CD4-positive, alpha-beta memory T cell (primary cell): ENCODE measurements around the gene JPH2. TPM values are rescaled to one million over a fixed set of nuclear protein-coding genes. Genes with fewer than 3 reads are reported as not detected.

Experiments used
- CTCF ChIA-PET: fragments of 350-600 bp; sonication (Branson Sonifier 250); formaldehyde crosslinking; loops from one replicate; lab custom pipeline; 2021; ENCODE audit warnings: inconsistent platforms; ENCODE audit not compliant: partially characterized antibody; lab: Charles Lee
- POLR2A ChIA-PET: fragments of 350-600 bp; sonication (Branson Sonifier 250); formaldehyde crosslinking; loops from one replicate; lab custom pipeline; 2021; ENCODE audit not compliant: partially characterized antibody; lab: Charles Lee
- DNase-seq, 5 donors: peaks; one replicate each; pipeline versions ENCODE4 v3.0.0 to v3.0.0-alpha.2; 2020 to 2022; ENCODE audit warnings: mixed read lengths in 1 of 5
- H3K27ac ChIP-seq: one replicate; pipeline ENCODE4 v1.7.0; 2013; ENCODE audit warnings: low read depth, low read length
- H3K27me3 ChIP-seq: 2 replicates; pipeline ENCODE4 v1.7.0; 2013; ENCODE audit warnings: mild to moderate bottlenecking, low read length, moderate library complexity; ENCODE audit not compliant: insufficient read depth
- H3K36me3 ChIP-seq: 2 replicates; pipeline ENCODE4 v1.7.0; 2013; ENCODE audit warnings: mild to moderate bottlenecking, low read length, moderate library complexity; ENCODE audit not compliant: insufficient read depth
- H3K4me1 ChIP-seq: 2 replicates; pipeline ENCODE4 v1.7.0; 2013; ENCODE audit warnings: mild to moderate bottlenecking, low read length, moderate library complexity; ENCODE audit not compliant: insufficient read depth
- H3K4me3 ChIP-seq, 2 donors: one replicate each; pipeline ENCODE4 v1.7.0; 2013; ENCODE audit warnings: low read length in 2 of 2, mild to moderate bottlenecking in 1 of 2
- H3K9me3 ChIP-seq, 2 donors: one replicate each; pipeline ENCODE4 v1.7.0; 2013; ENCODE audit warnings: low read length in 2 of 2, control low read depth in 1 of 2; ENCODE audit not compliant: control insufficient read depth in 1 of 2
- H3K27ac Mint-ChIP-seq, 7 donors: one replicate each; pipeline ENCODE4 v1.8.0; 2020 to 2021; ENCODE audit warnings: mixed read lengths in 7 of 7, mild to moderate bottlenecking in 6 of 7, inconsistent platforms in 3 of 7, moderate library complexity in 3 of 7
- H3K27me3 Mint-ChIP-seq, 2 donors: one replicate each; pipeline ENCODE4 v1.8.0; 2020 to 2021; ENCODE audit warnings: mixed read lengths in 2 of 2
- H3K36me3 Mint-ChIP-seq, 2 donors: one replicate each; pipeline ENCODE4 v1.8.0; 2020 to 2021; ENCODE audit warnings: mixed read lengths in 2 of 2, inconsistent platforms in 1 of 2, mild to moderate bottlenecking in 1 of 2
- H3K4me1 Mint-ChIP-seq, 4 donors: one replicate each; pipeline ENCODE4 v1.8.0; 2020 to 2021; ENCODE audit warnings: mixed read lengths in 4 of 4, mild to moderate bottlenecking in 1 of 4
- H3K4me3 Mint-ChIP-seq, 8 donors: one replicate each; pipeline ENCODE4 v1.8.0; 2020 to 2021; ENCODE audit warnings: mixed read lengths in 8 of 8, mild to moderate bottlenecking in 7 of 8, moderate library complexity in 6 of 8, inconsistent platforms in 3 of 8
- H3K9me3 Mint-ChIP-seq, 8 donors: one replicate each; pipeline ENCODE4 v1.8.0; 2020 to 2021; ENCODE audit warnings: mixed read lengths in 8 of 8, mild to moderate bottlenecking in 5 of 8, inconsistent platforms in 3 of 8, moderate library complexity in 1 of 8
- intact Hi-C: fragments of 100-400 bp; cut with micrococcal nuclease; formaldehyde crosslinking; loops from one replicate; pipeline ENCODE4 v1.15.1; 2023
- polyA plus RNA-seq, 2 donors: library from polyadenylated mRNA; unstranded; fragments of 300-500 nt; fragmentation: Illumina TruSeq; gene quantifications; one replicate each; pipeline ENCODE4 v1.2.3, GENCODE V29; 2021
- total RNA-seq, 2 experiments: library from RNA; stranded (reverse); gene quantifications; one replicate each; pipeline ENCODE4 v1.2.3, GENCODE V29; 2021

Gene JPH2
- total and polyA plus RNA-seq, 4 experiments from 2014 or later: not detected

- H3K9me3 Mint-ChIP-seq: no peaks in the 10 kb centered on the region
- H3K36me3 Mint-ChIP-seq: no peaks in the 10 kb centered on the region
- no peak overlapping the region for H3K4me3 ChIP-seq
- no peak for DNase-seq
- no peaks in the 10 kb centered on the region for H3K27me3 ChIP-seq
- H3K27me3 Mint-ChIP-seq: peaks cover 2 to 3% of the 10 kb centered on the region in 2 donors
- H3K36me3 ChIP-seq: no peaks in the 10 kb centered on the region
- H3K4me3 Mint-ChIP-seq: no peak overlapping the region
- no peak overlapping the region for H3K27ac ChIP-seq
- peak overlapping the region in 3 of 7 donors; percentile 25 to 62 (median 49) for H3K27ac Mint-ChIP-seq
- POLR2A ChIA-PET: no interaction called here
- no peaks in the 10 kb centered on the region for H3K9me3 ChIP-seq
- intact Hi-C loops: no loop called here
- peaks cover 11 to 21% (median 14%) of the 10 kb centered on the region in 4 donors for H3K4me1 Mint-ChIP-seq
- H3K4me1 ChIP-seq: peaks cover 12% of the 10 kb centered on the region
- CTCF ChIA-PET: interaction anchor here (2.1 kb wide), 1 partner anchor 38 kb away, joined by 6 read pairs; no protein-coding TSS in a partner anchor
Measured at GRCh38 chr20:44151621-44152416, 35.2 kb downstream of the JPH2 start.

GRCh38 chr20:44146272-44146671 is 40.7 kb downstream of the JPH2 start:
- CTCF ChIA-PET: no interaction called here
- H3K27ac ChIP-seq: no peak overlapping the region
- no peaks in the 10 kb centered on the region for H3K4me1 ChIP-seq
- Mint-ChIP-seq H3K36me3 (no peaks in the 10 kb centered on the region), H3K27me3 (peaks cover 6 to 17% of the 10 kb centered on the region in 2 donors), H3K4me1 (no peaks in the 10 kb centered on the region), H3K4me3 (no peak overlapping the region), H3K9me3 (no peaks in the 10 kb centered on the region), H3K27ac (no peak overlapping the region)
- intact Hi-C loops: no loop called here
- H3K36me3 ChIP-seq: no peaks in the 10 kb centered on the region
- H3K9me3 ChIP-seq: no peaks in the 10 kb centered on the region
- no peak overlapping the region for H3K4me3 ChIP-seq
- POLR2A ChIA-PET: interaction anchor here (1.1 kb wide), 1 partner anchor 8 kb away, joined by 3 read pairs; no protein-coding TSS in a partner anchor
- no peak for DNase-seq
- H3K27me3 ChIP-seq: no peaks in the 10 kb centered on the region

DNA sequence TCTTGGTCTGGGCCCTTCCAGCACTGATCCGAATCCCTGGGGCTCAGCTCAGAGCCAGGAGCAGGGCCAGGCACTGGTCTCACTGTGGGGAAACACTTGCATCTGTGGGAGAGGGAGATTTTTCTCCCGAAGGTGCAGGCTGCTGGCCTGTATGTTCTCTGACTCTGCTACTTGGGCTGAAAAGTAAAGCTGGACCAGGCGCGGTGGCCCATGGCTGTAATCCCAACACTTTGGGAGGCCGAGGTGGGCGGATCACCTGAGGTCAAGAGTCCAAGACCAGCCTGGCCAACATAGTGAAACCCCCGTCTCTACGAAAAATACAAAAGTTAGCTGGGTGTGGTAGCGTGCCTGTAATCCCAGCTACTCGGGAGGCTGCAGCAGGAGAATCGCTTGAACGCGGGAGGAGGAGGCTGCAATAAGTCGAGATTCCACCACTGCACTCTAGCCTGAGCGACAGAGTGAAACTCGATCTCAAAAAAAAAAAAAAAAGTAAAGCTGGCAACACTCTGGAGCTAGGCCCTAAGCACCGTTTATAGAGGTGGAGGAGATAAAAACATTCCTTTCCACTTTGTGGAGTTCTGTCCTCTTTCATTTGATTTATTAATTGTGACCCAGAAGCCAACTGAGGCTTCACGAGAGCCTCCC is 41.7 kb downstream of the JPH2 start:
- Histone ChIP-seq H3K9me3 (no peaks in the 10 kb centered on the region), H3K4me1 (no peaks in the 10 kb centered on the region), H3K27me3 (no peaks in the 10 kb centered on the region), H3K36me3 (no peaks in the 10 kb centered on the region), H3K4me3 (no peak overlapping the region), H3K27ac (no peak overlapping the region)
- no peaks in the 10 kb centered on the region for H3K4me1 Mint-ChIP-seq
- H3K27me3 Mint-ChIP-seq: peaks cover 7 to 22% of the 10 kb centered on the region in 2 donors
- no peak overlapping the region for H3K27ac Mint-ChIP-seq
- no peaks in the 10 kb centered on the region for H3K36me3 Mint-ChIP-seq
- CTCF ChIA-PET: no interaction called here
- no peak for DNase-seq
- H3K4me3 Mint-ChIP-seq: no peak overlapping the region
- POLR2A ChIA-PET: interaction anchor here (1.1 kb wide), 1 partner anchor 9 kb away, joined by 3 read pairs; no protein-coding TSS in a partner anchor
- peaks cover 0 to 2% (median 0%) of the 10 kb centered on the region in 8 donors for H3K9me3 Mint-ChIP-seq
- intact Hi-C loops: no loop called here

DNA sequence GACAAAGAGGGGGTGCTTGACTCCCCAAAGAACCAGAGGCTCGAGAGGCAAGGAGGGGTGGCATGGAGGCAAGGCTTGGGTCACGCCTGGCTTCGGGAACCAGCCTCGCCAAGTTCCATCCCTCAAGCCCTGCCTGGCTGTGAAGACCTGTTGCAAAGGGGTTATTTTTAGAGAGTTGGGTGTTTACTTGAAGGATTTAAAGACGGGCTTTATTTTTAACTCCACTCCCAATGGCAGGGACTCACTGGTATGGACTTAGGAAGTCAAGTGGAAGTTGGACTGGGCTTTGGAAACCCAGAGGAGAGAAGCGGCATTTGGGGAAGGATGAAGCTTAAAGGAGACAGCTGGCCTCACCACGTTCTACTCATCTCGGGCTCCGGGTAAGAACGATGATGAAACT is 43.1 kb downstream of the JPH2 start:
- ChIA-PET CTCF (no interaction called here), POLR2A (no interaction called here)
- Mint-ChIP-seq H3K4me1 (no peaks in the 10 kb centered on the region), H3K4me3 (no peak overlapping the region), H3K27ac (no peak overlapping the region), H3K9me3 (peaks cover 0 to 2% (median 0%) of the 10 kb centered on the region in 8 donors), H3K36me3 (no peaks in the 10 kb centered on the region), H3K27me3 (peaks cover 10 to 26% of the 10 kb centered on the region in 2 donors)
- Histone ChIP-seq H3K4me3 (no peak overlapping the region), H3K4me1 (no peaks in the 10 kb centered on the region), H3K9me3 (no peaks in the 10 kb centered on the region), H3K27me3 (no peaks in the 10 kb centered on the region), H3K27ac (no peak overlapping the region), H3K36me3 (no peaks in the 10 kb centered on the region)
- intact Hi-C loops: no loop called here
- no peak for DNase-seq

DNA sequence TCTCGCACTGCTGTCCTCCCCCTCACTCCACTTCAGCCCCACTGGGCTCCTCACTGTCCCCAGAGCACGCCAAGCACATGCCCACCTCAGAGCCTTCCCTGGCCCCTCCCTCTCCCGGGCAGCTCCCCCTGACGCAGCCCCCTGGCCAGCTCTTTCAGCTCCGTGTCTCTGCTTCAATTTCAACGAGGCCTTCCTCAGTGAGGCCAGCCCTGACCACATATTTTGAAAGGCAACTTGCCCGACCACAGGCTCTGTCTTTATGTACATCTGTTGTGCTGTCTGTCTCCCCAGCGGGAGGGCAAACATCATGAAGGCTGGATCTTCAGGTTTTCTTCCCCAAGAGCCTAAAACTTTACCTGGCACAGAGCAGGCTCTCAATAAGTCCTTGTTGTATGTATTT is 44.6 kb downstream of the JPH2 start:
- no peak overlapping the region for H3K4me3 Mint-ChIP-seq
- H3K4me1 Mint-ChIP-seq: no peaks in the 10 kb centered on the region
- DNase-seq: no peak
- H3K36me3 ChIP-seq: no peaks in the 10 kb centered on the region
- no peaks in the 10 kb centered on the region for H3K4me1 ChIP-seq
- H3K27me3 Mint-ChIP-seq: peaks cover 10 to 26% of the 10 kb centered on the region in 2 donors
- peaks cover 0 to 2% (median 0%) of the 10 kb centered on the region in 8 donors for H3K9me3 Mint-ChIP-seq
- no peaks in the 10 kb centered on the region for H3K36me3 Mint-ChIP-seq
- H3K27me3 ChIP-seq: no peaks in the 10 kb centered on the region
- CTCF ChIA-PET: no interaction called here
- H3K4me3 ChIP-seq: no peak overlapping the region
- POLR2A ChIA-PET: no interaction called here
- H3K27ac Mint-ChIP-seq: no peak overlapping the region
- H3K9me3 ChIP-seq: no peaks in the 10 kb centered on the region
- no peak overlapping the region for H3K27ac ChIP-seq
- intact Hi-C loops: no loop called here

GRCh38 chr20:44141873-44142272 is 45.1 kb downstream of the JPH2 start:
- Mint-ChIP-seq H3K4me3 (no peak overlapping the region), H3K27me3 (peaks cover 10 to 26% of the 10 kb centered on the region in 2 donors), H3K9me3 (peaks cover 0 to 2% (median 0%) of the 10 kb centered on the region in 8 donors), H3K27ac (no peak overlapping the region), H3K36me3 (no peaks in the 10 kb centered on the region), H3K4me1 (no peaks in the 10 kb centered on the region)
- H3K4me1 ChIP-seq: no peaks in the 10 kb centered on the region
- no peak overlapping the region for H3K27ac ChIP-seq
- no peaks in the 10 kb centered on the region for H3K9me3 ChIP-seq
- intact Hi-C loops: no loop called here
- DNase-seq: no peak
- no peaks in the 10 kb centered on the region for H3K36me3 ChIP-seq
- CTCF ChIA-PET: no interaction called here
- POLR2A ChIA-PET: no interaction called here
- no peak overlapping the region for H3K4me3 ChIP-seq
- H3K27me3 ChIP-seq: no peaks in the 10 kb centered on the region

DNA sequence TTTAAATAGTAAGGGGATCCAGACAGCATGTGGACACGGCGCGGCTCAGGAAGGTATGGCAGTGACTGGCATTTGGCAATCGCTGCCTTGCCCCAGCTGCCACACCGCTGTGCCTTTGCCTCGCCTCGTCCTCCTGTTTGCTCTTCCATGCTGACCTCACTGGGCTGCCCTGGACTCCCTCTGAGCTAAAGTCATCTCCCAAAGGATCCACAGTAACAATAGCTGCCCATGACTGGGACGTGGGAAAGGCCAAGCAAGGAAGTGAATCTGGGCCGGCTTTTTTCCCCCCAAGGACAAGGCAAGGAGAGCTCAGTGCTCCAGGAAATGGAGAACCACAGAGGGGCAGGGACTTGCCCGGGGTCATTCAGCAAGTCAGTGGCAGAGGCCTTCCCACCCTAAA is 48.1 kb downstream of the JPH2 start:
- intact Hi-C loops: no loop called here
- Mint-ChIP-seq H3K4me1 (no peaks in the 10 kb centered on the region), H3K27ac (no peak overlapping the region), H3K36me3 (no peaks in the 10 kb centered on the region), H3K27me3 (peaks cover 13 to 35% of the 10 kb centered on the region in 2 donors), H3K9me3 (peaks cover 0 to 2% (median 0%) of the 10 kb centered on the region in 8 donors), H3K4me3 (no peak overlapping the region)
- ChIA-PET CTCF (no interaction called here), POLR2A (interaction anchor here (0.6 kb wide), 1 partner anchor 44 kb away, joined by 3 read pairs; no protein-coding TSS in a partner anchor)
- DNase-seq: no peak
- Histone ChIP-seq H3K9me3 (no peaks in the 10 kb centered on the region), H3K27me3 (no peaks in the 10 kb centered on the region), H3K27ac (no peak overlapping the region), H3K36me3 (no peaks in the 10 kb centered on the region), H3K4me3 (no peak overlapping the region), H3K4me1 (no peaks in the 10 kb centered on the region)
